ENCODE data around the gene ZNF69.
"Not testable (repeated sequence)": the region's sequence is repeated elsewhere in the genome, so short reads cannot be mapped to it uniquely, and the experiment has no call there.

ZNF69 gene

GRCh38 chr19:11902228-11902627 lies 14.6 kb downstream of the ZNF69 start:
- no peak for DNase-seq

GRCh38 chr19:11905928-11906327 lies 18.3 kb downstream of the ZNF69 start:
- no peak for DNase-seq

- DNase-seq, result not testable (repeated sequence)
Measured at GRCh38 chr19:11911937-11912336, 24.4 kb downstream of the ZNF69 start.

- DNase-seq, result not testable (repeated sequence)
Measured at GRCh38 chr19:11914417-11915051, 27.0 kb downstream of the ZNF69 start.

GRCh38 chr19:11921852-11922495 lies 34.4 kb downstream of the ZNF69 start:
- no peak for DNase-seq

- peak; percentile 97 for DNase-seq
Measured at GRCh38 chr19:11924886-11925650, 37.5 kb downstream of the ZNF69 start, which contains the start of gene ZNF700. ZNF700 (plus strand) TSS chr19:11925107; CDS start chr19:11925211, 104 bp downstream.

- not testable (repeated sequence) for DNase-seq
Measured at GRCh38 chr19:11925651-11926187, 38.1 kb downstream of the ZNF69 start.

GRCh38 chr19:11927227-11927626 lies 39.6 kb downstream of the ZNF69 start:
- DNase-seq, result no peak

GRCh38 chr19:11931051-11931450 lies 43.5 kb downstream of the ZNF69 start:
- DNase-seq, result no peak

GRCh38 chr19:11931513-11931912 lies 43.9 kb downstream of the ZNF69 start:
- no peak for DNase-seq

GRCh38 chr19:11935829-11936228 lies 48.2 kb downstream of the ZNF69 start:
- DNase-seq, result not testable (repeated sequence)

GRCh38 chr19:11938383-11938782 lies 50.8 kb downstream of the ZNF69 start:
- DNase-seq, result not testable (repeated sequence)

GRCh38 chr19:11941361-11941887 lies 53.8 kb downstream of the ZNF69 start:
- not testable (repeated sequence) for DNase-seq

GRCh38 chr19:11942008-11942842 lies 54.6 kb downstream of the ZNF69 start:
- no peak for DNase-seq

GRCh38 chr19:11942843-11943108 lies 55.2 kb downstream of the ZNF69 start:
- DNase-seq, result no peak

- DNase-seq, result no peak
Measured at GRCh38 chr19:11944656-11945055, 57.1 kb downstream of the ZNF69 start.

GRCh38 chr19:11948646-11949045 lies 61.1 kb downstream of the ZNF69 start:
- DNase-seq, result no peak

- no peak for DNase-seq
Measured at GRCh38 chr19:11949201-11949600, 61.6 kb downstream of the ZNF69 start.

GRCh38 chr19:11949614-11950080 lies 62.1 kb downstream of the ZNF69 start:
- DNase-seq, result not testable (repeated sequence)

- DNase-seq, result no peak
Measured at GRCh38 chr19:11950312-11950711, 62.7 kb downstream of the ZNF69 start.

Measured in stimulated activated CD4-positive, alpha-beta T cell treated with anti-CD3 and anti-CD28 coated beads, Interleukin-15, amount 100 ng/mL, for 24 hours (primary cell).